ENCODE data around the gene PKDREJ. TPM values are rescaled to one million over a fixed set of nuclear protein-coding genes. Genes with fewer than 3 reads are reported as not detected.

The PKDREJ gene
- total and polyA plus RNA-seq, 10 donors = 0.02 to 0.06 (median 0.02) TPM; not detected in 7

DNA sequence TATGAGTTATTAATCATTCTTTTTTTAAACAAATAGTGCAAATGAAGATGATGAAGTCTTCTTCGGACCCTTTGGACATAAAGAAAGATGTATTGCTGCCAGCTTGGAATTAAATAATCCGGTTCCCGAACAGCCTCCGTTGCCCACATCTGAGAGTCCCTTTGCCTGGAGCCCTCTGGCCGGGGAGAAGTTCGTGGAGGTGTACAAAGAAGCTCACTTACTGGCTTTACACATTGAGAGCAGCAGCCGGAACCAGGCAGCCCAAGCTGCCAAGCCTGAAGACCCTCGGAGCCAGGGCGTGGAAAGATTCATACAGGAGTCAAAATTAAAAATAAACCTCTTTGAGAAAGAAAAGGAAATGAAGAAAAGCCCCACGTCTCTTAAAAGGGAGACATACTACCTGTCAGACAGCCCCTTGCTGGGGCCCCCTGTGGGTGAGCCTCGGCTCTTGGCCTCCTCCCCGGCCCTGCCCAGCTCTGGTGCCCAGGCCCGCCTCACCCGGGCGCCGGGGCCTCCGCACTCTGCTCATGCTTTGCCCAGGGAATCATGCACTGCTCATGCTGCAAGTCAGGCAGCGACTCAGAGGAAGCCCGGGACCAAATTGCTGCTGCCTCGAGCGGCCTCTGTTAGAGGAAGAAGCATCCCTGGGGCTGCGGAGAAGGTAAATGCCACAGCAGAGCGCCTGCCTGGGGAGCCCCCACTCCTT lies 45.3 kb upstream of the PKDREJ start:
- peaks cover 0 to 42% (median 0%) of the 10 kb centered on the region in 6 donors for H3K36me3 ChIP-seq

GRCh38 chr22:46303347-46303965 lies 40.3 kb upstream of the PKDREJ start:
- WGBS, 5 donors = 93 to 98% (median 94%) methylated on average over 7 of the region's 7 CpGs
- Histone ChIP-seq H3K27ac (no peak overlapping the region), H3K4me1 (no peaks in the 10 kb centered on the region), H3K36me3 (peaks cover 0 to 39% (median 0%) of the 10 kb centered on the region in 6 donors), H3K27me3 (replicated peaks in 1 of 7) (no peaks in the 10 kb centered on the region), H3K4me3 (no peak overlapping the region), H3K9me3 (no peaks in the 10 kb centered on the region)
- TF ChIP-seq POLR2AphosphoS5 (IDR thresholded peaks at IDR 0.05) = no peak
- TF ChIP-seq, protein P1, sequence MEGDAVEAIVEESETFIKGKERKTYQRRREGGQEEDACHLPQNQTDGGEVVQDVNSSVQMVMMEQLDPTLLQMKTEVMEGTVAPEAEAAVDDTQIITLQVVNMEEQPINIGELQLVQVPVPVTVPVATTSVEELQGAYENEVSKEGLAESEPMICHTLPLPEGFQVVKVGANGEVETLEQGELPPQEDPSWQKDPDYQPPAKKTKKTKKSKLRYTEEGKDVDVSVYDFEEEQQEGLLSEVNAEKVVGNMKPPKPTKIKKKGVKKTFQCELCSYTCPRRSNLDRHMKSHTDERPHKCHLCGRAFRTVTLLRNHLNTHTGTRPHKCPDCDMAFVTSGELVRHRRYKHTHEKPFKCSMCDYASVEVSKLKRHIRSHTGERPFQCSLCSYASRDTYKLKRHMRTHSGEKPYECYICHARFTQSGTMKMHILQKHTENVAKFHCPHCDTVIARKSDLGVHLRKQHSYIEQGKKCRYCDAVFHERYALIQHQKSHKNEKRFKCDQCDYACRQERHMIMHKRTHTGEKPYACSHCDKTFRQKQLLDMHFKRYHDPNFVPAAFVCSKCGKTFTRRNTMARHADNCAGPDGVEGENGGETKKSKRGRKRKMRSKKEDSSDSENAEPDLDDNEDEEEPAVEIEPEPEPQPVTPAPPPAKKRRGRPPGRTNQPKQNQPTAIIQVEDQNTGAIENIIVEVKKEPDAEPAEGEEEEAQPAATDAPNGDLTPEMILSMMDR (IDR thresholded peaks at IDR 0.05 in 8 of 11, conservative IDR thresholded peaks at IDR 0.05 in 3 of 11) = no peak
- TF ChIP-seq POLR2A (IDR thresholded peaks at IDR 0.05) = no peak
- no peak for DNase-seq
- intact Hi-C loops (cut with DNase I; ENCODE audit: low total_unique reads) = no loop called here

More for the DNA sequence above, 45.3 kb upstream of the PKDREJ start:
- WGBS, 5 donors = 92 to 97% (median 97%) methylated on average over 17 to 23 of the region's 23 CpGs
- H3K27me3 ChIP-seq (replicated peaks in 1 of 7) = no peaks in the 10 kb centered on the region
- H3K9me3 ChIP-seq = no peaks in the 10 kb centered on the region
- no peak overlapping the region for H3K27ac ChIP-seq
- intact Hi-C loops (cut with DNase I; ENCODE audit: low total_unique reads) = no loop called here
- H3K4me1 ChIP-seq = no peaks in the 10 kb centered on the region
- peak; percentile 49 for DNase-seq
- H3K4me3 ChIP-seq = no peak overlapping the region
- TF ChIP-seq POLR2A (IDR thresholded peaks at IDR 0.05) (no peak), POLR2AphosphoS5 (IDR thresholded peaks at IDR 0.05) (no peak)
- TF ChIP-seq, protein P1 (IDR thresholded peaks at IDR 0.05 in 8 of 11, conservative IDR thresholded peaks at IDR 0.05 in 3 of 11) = no peak

DNA sequence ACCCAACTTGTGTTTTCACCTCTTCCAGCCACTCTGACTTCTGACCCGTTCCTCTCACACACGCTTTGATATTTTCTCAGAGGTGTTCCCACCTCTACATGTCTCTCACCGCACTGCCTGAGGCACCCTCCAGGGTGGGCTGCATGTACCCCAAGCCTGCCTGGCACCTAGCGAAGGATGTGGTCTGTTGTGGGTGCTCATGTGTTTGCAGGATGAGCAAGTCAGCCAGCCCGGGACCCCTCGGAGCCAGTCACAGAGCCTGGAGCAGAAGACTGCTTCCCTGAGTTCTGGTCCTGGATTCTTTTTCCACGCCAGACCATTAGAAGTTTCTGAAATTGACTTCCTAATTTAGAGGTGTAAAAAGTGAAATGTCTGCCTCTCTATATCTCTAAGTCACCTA lies 37.3 kb upstream of the PKDREJ start:
- Histone ChIP-seq H3K9me3 (no peaks in the 10 kb centered on the region), H3K27ac (no peak overlapping the region), H3K4me3 (no peak overlapping the region), H3K27me3 (replicated peaks in 1 of 7) (peaks cover 0 to 5% (median 0%) of the 10 kb centered on the region in 7 donors), H3K4me1 (peaks cover 10 to 28% (median 22%) of the 10 kb centered on the region in 6 donors), H3K36me3 (peaks cover 0 to 36% (median 0%) of the 10 kb centered on the region in 6 donors)
- peak; percentile 55 for DNase-seq
- TF ChIP-seq, protein P1 (IDR thresholded peaks at IDR 0.05 in 8 of 11, conservative IDR thresholded peaks at IDR 0.05 in 3 of 11) = no peak
- no peak for TF ChIP-seq POLR2A (IDR thresholded peaks at IDR 0.05)
- TF ChIP-seq POLR2AphosphoS5 (IDR thresholded peaks at IDR 0.05) = no peak
- intact Hi-C loops (cut with DNase I; ENCODE audit: low total_unique reads) = no loop called here
- WGBS, 5 donors = 94 to 99% (median 97%) methylated on average over 7 of the region's 7 CpGs

- intact Hi-C loops (cut with DNase I; ENCODE audit: low total_unique reads) = no loop called here
- DNase-seq = peak; percentile 68
- Histone ChIP-seq H3K9me3 (no peaks in the 10 kb centered on the region), H3K4me1 (peaks cover 10 to 38% (median 28%) of the 10 kb centered on the region in 6 donors), H3K27ac (no peak overlapping the region), H3K36me3 (peaks cover 0 to 36% (median 0%) of the 10 kb centered on the region in 6 donors), H3K27me3 (replicated peaks in 1 of 7) (peaks cover 0 to 5% (median 0%) of the 10 kb centered on the region in 7 donors), H3K4me3 (no peak overlapping the region)
- no peak for TF ChIP-seq POLR2AphosphoS5 (IDR thresholded peaks at IDR 0.05)
- TF ChIP-seq, protein P1 (IDR thresholded peaks at IDR 0.05 in 8 of 11, conservative IDR thresholded peaks at IDR 0.05 in 3 of 11) = no peak
- no peak for TF ChIP-seq POLR2A (IDR thresholded peaks at IDR 0.05)
- WGBS, 5 donors = 95 to 98% (median 97%) methylated on average over 13 of the region's 13 CpGs
These were observed 36.0 kb upstream of the PKDREJ start for GRCh38 chr22:46299101-46299500.

Data from spleen (tissue), 11 donors.